Measurements from ENCODE around the gene ABCA10. TPM values are rescaled to one million over a fixed set of nuclear protein-coding genes. Genes with fewer than 3 reads are reported as not detected.

The ABCA10 gene
- total RNA-seq, 1 experiment from 2014 or later = 0.34 TPM

- ATAC-seq (no peak), DNase-seq (ENCODE audit: low read depth, low spot score) (no peak)
- H4K20me1 ChIP-seq (ENCODE audit: insufficient read depth) = no peaks in the 10 kb centered on the region
- H3K4me3 ChIP-seq (replicated peaks in 1 of 2; ENCODE audit: low read depth in 1 of 2, low read length in 2 of 2) = no peak overlapping the region
- no peak overlapping the region for H3K4me2 ChIP-seq (ENCODE audit: low read length)
- POLR2A ChIA-PET = no interaction called here
- no peaks in the 10 kb centered on the region for H3K36me3 ChIP-seq (ENCODE audit: control insufficient read depth in 1 of 2, insufficient read depth in 2 of 2, low read length in 2 of 2)
- H3K9me2 ChIP-seq (ENCODE audit: insufficient read depth) = no peaks in the 10 kb centered on the region
- BruUV-seq (replicated peaks) = no TSS peak
- no peak overlapping the region for H3K9ac ChIP-seq (ENCODE audit: low read length)
- H2AFZ ChIP-seq (ENCODE audit: low read depth, low read length, poor library complexity, severe bottlenecking) = no peak overlapping the region
- RAD21 ChIA-PET (ENCODE audit: low non-redundant PET in 1 of 2, low total read pairs in 2 of 2, uncharacterized antibody in 2 of 2, unreplicated experiment in 2 of 2) = no interaction called here
- TF ChIP-seq SRF (IDR thresholded peaks at IDR 0.05; ENCODE audit: low read depth) = no peak
- TF ChIP-seq, protein P1, sequence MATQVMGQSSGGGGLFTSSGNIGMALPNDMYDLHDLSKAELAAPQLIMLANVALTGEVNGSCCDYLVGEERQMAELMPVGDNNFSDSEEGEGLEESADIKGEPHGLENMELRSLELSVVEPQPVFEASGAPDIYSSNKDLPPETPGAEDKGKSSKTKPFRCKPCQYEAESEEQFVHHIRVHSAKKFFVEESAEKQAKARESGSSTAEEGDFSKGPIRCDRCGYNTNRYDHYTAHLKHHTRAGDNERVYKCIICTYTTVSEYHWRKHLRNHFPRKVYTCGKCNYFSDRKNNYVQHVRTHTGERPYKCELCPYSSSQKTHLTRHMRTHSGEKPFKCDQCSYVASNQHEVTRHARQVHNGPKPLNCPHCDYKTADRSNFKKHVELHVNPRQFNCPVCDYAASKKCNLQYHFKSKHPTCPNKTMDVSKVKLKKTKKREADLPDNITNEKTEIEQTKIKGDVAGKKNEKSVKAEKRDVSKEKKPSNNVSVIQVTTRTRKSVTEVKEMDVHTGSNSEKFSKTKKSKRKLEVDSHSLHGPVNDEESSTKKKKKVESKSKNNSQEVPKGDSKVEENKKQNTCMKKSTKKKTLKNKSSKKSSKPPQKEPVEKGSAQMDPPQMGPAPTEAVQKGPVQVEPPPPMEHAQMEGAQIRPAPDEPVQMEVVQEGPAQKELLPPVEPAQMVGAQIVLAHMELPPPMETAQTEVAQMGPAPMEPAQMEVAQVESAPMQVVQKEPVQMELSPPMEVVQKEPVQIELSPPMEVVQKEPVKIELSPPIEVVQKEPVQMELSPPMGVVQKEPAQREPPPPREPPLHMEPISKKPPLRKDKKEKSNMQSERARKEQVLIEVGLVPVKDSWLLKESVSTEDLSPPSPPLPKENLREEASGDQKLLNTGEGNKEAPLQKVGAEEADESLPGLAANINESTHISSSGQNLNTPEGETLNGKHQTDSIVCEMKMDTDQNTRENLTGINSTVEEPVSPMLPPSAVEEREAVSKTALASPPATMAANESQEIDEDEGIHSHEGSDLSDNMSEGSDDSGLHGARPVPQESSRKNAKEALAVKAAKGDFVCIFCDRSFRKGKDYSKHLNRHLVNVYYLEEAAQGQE (IDR thresholded peaks at IDR 0.05; ENCODE audit: low read depth) = no peak
- TF ChIP-seq SIN3A (IDR thresholded peaks at IDR 0.05; ENCODE audit: low read depth) = no peak
- no peak for TF ChIP-seq EZH2phosphoT487 (IDR thresholded peaks at IDR 0.05; ENCODE audit: borderline replicate concordance)
- no peak for TF ChIP-seq CTCF (IDR thresholded peaks at IDR 0.05 in 2 of 3, conservative IDR thresholded peaks at IDR 0.05 in 1 of 3; ENCODE audit: borderline replicate concordance in 1 of 3, insufficient read depth in 1 of 3, low read depth in 2 of 3, low read length in 2 of 3)
- no peak for TF ChIP-seq EZH2 (IDR thresholded peaks at IDR 0.05)
- peaks cover 0 to 3% of the 10 kb centered on the region in 2 experiments; a peak in 1 of 4 replicates for H3K4me1 ChIP-seq (ENCODE audit: control insufficient read depth in 1 of 2, insufficient read depth in 2 of 2, low read length in 2 of 2)
- no peaks in the 10 kb centered on the region for H3K79me2 ChIP-seq (ENCODE audit: insufficient read depth, low read length)
- CTCF ChIA-PET = interaction anchor here (1.1 to 1.6 kb wide), 2 partner anchors 10 to 452 kb away, joined by 4 to 8 read pairs; no protein-coding TSS in a partner anchor
- H3K27ac ChIP-seq (ENCODE audit: low read depth, low read length) = no peak overlapping the region
- intact Hi-C loops (cut with micrococcal nuclease) = no loop called here
- H3K9me3 ChIP-seq (ENCODE audit: control insufficient read depth in 1 of 2, insufficient read depth in 1 of 2, low read depth in 1 of 2, low read length in 2 of 2) = no peaks in the 10 kb centered on the region
- no peaks in the 10 kb centered on the region for H3K27me3 ChIP-seq (ENCODE audit: insufficient read depth, low read length)
Measured at GRCh38 chr17:69223809-69224208, 4.8 kb downstream of the ABCA10 start.
